Stromal cell of bone marrow (primary cell): Measurements from ENCODE around the gene PIP5K1C.
"Not testable (repeated sequence)": the region's sequence is repeated elsewhere in the genome, so short reads cannot be mapped to it uniquely, and the experiment has no call there.

Experiments used
- DNase-seq: peaks from one replicate; pipeline ENCODE4 v3.0.0-alpha.2; 2012; ENCODE audit warnings: low read depth

PIP5K1C gene

GRCh38 chr19:3673506-3674439 is 26.5 kb downstream of the PIP5K1C start:
- no peak for DNase-seq

- no peak for DNase-seq
These were observed 27.3 kb downstream of the PIP5K1C start for GRCh38 chr19:3672993-3673392.

GRCh38 chr19:3672575-3672948 is 27.7 kb downstream of the PIP5K1C start:
- no peak for DNase-seq

GRCh38 chr19:3671680-3672574 is 28.3 kb downstream of the PIP5K1C start:
- no peak for DNase-seq

GRCh38 chr19:3670796-3671679 is 29.2 kb downstream of the PIP5K1C start:
- DNase-seq: peak; percentile 78

- peak; percentile 88 for DNase-seq
These were observed 30.1 kb downstream of the PIP5K1C start for GRCh38 chr19:3669947-3670795.

GRCh38 chr19:3669082-3669946 is 31.0 kb downstream of the PIP5K1C start:
- DNase-seq: no peak

GRCh38 chr19:3668331-3669081 is 31.8 kb downstream of the PIP5K1C start:
- DNase-seq: no peak

GRCh38 chr19:3667766-3668165 is 32.5 kb downstream of the PIP5K1C start:
- no peak for DNase-seq

- no peak for DNase-seq
These were observed 33.1 kb downstream of the PIP5K1C start for GRCh38 chr19:3667037-3667638.

- DNase-seq: not testable (repeated sequence)
These were observed 33.8 kb downstream of the PIP5K1C start for GRCh38 chr19:3666545-3666856.

- no peak for DNase-seq
These were observed 34.4 kb downstream of the PIP5K1C start for GRCh38 chr19:3665681-3666544.

- no peak for DNase-seq
These were observed 35.2 kb downstream of the PIP5K1C start for GRCh38 chr19:3664879-3665642.

GRCh38 chr19:3663838-3664237 is 36.4 kb downstream of the PIP5K1C start:
- no peak for DNase-seq

- DNase-seq: no peak
These were observed 38.7 kb downstream of the PIP5K1C start for GRCh38 chr19:3661284-3662238.
